MV-4-11 (cell line): ENCODE results near the gene MPST.

ENCODE experiments used
- DNase-seq: peaks from one replicate; lab custom pipeline; 2025; lab: John Stamatoyannopoulos, UW

Gene MPST

DNA sequence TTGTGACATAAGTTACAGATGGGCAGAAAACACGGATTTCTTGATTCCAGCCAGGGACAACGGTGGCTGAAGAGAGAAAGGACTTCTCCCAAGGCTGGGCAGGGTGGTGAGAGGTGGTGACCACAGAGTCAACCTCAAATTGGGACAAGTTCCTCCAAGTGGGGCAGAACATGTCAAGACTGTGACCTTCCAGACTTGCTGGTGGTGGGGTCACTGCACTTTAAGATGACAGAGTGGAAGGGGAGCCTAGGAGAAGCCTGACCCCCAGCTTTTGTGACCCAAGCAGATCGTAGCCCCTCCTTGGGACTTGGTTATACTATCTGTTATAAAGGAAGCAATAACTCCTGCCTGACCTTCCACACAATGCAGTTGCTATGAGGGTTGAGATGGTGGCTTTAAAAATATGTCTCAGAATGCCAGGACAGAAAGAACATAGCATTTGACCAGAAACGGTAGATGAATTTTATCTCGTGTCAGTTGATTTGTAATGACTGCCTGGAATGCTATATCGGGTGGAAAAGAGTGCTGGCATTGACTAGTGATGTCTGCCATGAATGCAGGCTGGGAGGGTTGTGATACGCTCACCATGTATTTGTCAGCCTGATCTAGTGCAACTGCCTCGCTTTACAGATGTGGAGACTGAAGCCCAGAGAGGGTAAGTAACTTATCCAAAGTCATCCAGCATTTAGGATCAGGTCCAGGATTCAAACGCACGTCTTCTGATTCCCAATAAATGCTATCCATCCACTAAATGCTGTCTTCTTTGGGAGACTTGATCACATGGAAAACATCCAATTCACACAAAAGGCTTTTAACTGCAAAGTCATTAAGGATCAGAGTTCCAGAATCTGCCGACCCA lies 18.6 kb upstream of the MPST start:
- DNase-seq: no peak

DNA sequence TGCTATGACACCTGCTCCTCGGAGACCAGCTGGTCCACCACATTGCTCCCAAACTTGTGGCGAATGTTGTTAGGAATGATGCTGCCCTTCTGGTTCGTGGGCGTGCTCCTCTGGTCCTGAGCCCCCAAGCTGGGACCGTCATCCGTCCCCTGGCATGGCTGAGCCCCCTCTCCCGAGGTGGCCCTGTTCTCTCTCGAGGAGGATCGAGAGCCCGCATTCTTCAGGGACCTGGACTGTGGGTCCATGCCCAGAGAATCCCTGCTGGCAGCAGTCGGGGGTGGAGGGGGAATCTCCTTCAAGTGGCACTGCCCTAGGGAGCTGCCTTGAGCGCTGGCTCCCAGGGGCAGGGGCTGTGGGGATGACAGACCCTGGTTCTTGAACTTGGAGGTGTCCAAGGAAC lies 17.7 kb upstream of the MPST start:
- DNase-seq: no peak

DNA sequence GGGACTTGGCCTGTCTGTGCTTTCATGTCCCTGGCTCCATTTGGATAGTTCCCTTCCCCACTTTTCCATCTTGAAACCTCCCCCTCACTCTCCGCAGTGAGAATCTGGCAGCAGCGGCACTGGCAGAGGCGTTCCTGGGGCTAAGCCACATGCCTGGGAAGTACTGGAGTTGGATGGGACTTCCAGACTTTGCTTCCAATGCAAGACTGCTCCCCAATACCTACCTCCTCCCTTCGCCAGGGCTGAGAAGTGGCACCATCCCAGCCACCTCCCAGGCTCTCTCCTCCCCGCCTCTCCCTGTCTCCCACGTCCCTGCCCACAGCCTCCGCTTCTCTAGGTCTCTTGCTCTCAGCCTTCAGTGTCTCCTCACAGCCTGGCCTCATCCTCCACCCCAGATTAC lies 16.9 kb upstream of the MPST start:
- DNase-seq: no peak

DNA sequence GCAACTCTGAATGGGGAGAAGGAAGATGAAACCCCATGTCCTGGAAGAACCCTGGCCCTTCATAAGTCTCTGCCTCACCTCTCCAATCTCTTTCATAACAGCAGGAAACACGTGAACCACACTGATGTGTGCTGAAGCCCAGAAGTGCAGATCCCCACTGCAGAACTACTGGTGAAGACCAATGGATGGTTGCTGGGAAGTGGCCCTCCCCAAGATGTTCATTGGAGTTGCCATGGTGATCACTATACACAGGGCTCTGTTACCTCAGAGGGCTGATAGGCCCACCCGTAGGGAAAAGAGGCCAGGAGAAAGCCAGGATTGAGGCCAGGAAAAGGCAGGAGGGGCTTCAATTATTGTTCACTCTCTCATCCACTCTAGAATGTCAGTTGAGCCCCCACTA lies 11.9 kb upstream of the MPST start:
- no peak for DNase-seq

DNA sequence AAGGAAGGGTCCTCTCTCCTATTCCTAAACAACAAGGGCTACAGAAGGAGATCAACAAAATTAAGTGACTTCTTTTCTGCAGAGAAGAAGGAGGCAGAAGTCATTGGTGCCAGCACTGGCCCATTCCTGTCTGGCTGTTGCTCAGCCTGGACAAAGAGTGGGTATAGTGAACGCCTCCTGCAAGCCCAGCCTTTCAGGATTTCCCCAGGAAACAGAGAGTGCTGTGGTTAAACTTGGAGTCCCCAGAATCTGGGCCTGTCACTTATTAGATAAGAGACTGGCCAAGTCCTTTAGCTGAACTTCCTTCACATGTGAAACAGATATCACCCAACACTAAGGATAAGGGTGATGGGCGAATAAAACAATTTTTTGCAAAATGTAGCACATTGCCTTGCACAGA lies 11.2 kb upstream of the MPST start:
- no peak for DNase-seq

DNA sequence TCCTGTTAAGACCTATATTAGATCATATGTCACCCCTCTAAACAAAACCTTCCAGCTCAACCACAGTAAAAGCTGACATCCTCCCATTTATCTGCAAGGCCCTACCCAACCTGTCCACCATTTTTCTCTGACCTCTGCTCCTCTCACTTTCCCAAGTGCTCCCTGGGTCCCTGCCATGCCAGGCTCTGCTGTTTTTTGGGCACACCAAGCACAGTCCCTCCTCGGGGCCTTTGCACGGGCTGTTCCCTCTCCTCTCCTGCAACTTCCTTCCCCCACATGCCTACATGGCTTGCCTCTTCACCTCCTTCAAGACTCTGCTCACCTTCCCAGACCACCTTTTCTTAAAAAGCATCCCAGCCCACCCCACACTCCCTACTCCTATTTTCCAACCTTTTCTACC lies 10.1 kb upstream of the MPST start:
- no peak for DNase-seq

DNA sequence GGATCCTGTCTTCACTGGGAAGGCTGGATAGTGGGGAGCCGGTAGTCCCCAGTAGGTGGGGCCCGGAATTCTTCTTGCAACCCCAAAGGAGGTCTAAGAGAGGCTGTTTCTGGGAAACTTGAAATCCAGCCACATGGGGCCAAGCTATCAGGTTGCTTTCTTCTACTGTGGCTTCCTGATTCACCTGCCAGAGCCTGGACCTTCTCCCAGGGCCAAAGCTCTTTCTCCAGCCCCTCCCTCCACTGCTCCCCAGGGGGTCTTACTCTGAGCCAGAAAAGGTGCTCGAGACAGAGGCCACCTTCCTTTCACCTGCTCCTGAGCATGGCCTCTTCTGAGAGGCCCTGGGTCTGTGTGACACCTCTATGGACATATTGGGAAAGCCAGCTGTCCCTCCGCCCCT lies 9.4 kb upstream of the MPST start:
- DNase-seq: no peak

DNA sequence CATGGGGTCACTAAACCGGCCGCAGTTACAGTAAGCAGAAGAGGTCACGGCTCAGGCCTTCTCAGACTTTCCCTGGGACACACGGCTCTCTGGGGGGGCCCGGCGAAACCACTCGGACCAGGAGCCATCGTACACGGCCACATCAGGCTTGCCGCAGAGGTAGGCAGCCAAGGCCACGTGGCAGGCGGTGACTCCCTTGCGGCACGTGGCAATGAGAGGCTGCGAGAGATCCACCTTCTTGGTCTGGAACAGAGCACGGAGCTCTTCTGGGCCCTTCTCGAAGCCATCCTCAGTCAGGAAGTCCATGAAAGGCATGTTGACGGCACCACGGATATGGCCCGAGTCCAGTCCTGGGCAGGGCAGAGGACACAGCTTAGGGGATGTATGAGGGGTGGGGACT lies 8.6 kb upstream of the MPST start:
- no peak for DNase-seq

DNA sequence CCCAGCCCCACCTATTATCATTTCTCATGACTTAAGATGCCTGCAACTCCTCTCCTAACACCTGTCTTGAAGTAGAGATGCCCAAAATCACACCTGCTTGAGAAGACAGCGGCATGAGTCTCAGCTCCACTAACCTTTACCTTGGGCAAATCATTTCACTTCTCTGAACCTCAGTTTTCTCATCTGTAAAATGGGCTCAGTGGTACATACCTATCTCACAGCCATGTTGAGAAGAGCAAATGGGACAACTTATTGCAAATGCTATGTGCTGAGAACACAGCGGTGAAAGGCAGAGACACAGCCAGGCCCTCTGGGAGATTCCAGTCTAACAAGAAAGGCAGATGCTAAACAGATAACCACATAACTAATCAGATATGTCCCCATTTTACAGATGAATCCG lies 8.1 kb upstream of the MPST start:
- DNase-seq: no peak

DNA sequence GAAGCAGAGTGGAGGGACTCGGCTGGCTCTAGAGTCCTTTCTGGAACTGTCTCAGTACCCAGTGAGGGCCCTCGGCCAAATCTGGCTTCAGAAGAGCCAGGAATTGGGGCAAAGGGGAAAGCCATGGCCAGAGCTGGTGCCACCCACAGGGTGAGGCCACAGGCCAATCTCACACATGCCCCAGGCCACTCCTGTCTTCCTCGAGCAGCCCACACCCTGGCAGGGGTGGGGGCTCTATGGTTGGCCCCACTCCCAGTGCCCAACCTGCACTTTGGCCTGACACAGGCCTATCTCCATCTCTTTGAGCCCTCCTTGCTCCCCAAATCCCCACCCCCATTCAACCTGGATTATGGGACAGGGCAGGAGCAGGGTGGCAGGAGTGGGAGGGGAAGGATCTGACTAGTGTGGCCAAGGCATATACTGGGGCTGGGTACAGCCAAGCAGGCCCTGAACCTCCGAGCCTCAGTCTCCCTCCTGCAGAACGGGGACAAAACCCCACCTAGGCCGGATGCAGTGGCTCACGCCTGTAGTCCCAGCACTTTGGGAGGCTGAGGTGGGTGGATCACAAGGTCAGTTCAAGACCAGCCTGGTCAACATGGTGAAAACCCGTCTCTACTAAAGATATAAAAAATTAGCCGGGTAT lies 7.2 kb upstream of the MPST start:
- DNase-seq: no peak

DNA sequence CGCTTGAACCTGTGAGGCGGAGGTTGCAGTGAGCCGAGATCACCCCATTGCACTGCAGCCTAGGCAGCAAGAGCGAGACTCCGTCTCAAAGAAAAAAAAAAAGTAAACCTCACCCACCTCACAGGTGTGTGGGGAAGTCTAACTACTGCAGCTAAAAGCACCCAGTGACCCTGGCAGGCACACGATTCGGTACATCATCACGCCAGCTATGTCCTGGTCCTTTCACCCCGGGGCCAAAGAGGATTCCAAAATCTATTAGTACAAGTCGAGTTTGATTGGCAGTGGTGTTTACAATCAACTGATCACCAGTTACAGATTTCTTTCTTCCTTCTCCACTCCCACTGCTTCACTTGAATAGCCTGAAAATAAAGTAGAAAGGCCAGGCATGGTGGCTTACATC lies 6.6 kb upstream of the MPST start:
- no peak for DNase-seq

DNA sequence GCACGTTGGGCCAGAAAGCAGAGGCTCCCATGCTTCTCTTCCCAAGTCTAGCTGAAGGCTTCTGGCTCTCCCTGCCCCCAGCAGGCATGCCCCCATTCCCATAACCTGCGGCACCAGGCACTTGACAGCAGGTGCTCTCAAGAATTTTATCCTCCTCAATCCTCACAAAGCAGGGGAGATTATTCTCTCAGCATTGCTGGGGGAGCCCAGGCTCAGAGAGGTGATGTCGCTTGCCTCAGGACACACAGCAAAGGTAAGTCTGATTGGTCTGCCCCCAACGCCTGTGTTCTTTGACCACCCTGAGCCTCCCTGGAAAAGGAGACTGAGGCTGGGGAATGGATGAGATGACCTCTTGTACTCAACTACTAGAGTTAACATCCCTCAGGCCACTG lies 5.1 kb upstream of the MPST start:
- no peak for DNase-seq

DNA sequence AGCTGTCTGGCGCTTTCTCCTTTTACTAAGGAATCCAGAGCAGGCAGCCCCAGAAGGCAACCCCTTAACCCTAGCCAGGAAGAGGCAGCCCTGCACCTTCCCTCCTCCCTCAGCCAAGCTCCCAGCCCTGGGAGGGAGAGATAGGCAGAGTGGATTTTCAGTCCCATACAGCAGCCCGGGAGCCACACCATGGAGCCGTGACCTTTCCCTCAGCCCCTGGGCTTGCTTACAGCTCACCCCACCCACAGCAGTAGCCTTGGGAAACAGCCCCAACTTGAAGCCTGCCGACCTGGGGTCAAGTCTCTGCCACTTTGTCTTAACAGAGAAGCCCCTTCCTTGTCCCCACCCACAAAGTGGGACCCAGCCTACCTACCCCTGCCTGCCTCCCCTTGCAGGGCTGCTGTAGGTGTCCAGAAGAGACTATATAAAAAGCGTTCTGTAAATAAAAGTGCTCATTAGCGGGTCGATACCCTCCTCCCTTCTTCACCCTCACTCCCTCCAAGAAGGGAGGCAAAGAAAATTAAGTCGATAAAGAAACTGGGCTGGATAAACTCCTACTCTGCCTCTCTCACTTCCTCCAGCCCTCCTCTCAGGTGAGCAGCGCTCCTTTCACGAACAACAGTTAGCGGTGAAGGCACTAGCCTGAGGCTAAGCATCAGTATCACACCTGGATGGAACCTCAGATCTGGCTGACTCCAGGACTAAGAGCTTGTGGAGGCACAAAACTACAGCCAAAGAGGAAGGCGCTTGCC lies 4.5 kb upstream of the MPST start:
- DNase-seq: no peak

DNA sequence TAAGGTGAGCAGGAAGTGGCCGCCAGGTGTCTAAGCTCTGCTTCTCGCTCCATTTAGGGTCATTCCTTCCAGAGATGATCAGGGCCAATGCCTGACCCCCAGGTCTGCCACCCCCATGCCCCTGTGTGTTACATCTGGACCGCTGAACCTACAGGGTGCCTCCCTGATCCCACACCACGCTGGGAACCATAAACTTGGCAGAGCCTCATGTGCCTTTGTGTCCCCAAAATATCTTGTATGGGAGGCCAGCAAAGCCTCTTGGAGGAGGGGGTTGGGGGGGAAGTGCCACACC lies 4.0 kb upstream of the MPST start:
- DNase-seq: no peak

DNA sequence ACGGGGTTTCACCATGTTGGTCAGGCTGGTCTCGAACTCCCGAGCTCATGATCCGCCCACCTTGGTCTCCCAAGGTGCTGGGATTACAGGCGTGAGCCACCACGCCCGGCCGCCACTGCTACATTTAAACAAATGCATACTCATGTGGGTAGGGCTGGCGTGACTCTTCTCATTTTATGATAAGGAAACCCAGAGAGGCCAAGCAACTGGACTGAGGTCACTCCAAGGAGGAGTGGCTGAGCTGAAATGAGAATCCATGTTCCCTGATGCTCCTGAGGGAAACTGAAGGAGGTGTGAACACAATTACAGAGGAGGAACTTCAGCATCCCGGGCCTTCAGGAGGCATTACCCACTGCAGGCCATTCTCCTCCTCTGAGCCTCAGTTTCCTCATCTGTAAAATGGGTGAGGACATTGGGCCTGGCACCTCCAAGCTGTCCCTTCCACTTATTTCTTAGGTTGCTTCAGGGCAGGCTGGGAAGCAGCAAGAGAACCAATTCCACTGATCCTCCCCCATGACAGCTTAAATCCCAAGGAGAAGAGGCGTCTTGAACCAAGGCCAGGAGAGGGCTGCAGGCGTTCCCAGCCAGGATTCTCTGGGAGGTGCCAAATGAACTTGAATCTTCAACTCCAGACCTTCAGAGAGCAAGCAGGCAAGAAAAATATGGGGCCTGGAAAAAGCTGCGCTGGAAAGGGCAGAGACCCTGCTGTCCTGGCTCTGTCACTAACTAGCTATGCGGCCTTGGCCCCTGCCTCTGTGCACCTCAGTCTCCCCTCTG lies 3.2 kb upstream of the MPST start:
- DNase-seq: no peak

DNA sequence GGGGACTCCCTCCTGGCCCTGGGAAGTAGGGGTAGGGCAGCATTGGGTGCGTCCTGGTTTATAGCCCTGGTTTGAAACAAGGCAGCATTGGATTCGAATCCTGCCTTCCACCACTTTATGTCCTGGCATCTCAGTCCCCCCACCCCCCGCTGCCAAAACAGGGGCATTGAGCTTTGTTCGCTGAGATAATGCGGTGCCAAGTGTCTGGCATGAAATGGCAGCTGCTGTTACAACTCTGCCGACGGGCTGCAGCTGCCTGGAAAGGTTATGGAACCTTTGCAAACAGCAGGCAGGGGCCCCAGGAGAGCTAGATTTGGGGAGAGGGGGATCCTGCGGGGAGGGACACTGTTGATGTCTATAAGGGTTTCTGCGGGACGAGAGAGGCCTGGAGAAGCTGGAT lies 2.2 kb upstream of the MPST start:
- no peak for DNase-seq

DNA sequence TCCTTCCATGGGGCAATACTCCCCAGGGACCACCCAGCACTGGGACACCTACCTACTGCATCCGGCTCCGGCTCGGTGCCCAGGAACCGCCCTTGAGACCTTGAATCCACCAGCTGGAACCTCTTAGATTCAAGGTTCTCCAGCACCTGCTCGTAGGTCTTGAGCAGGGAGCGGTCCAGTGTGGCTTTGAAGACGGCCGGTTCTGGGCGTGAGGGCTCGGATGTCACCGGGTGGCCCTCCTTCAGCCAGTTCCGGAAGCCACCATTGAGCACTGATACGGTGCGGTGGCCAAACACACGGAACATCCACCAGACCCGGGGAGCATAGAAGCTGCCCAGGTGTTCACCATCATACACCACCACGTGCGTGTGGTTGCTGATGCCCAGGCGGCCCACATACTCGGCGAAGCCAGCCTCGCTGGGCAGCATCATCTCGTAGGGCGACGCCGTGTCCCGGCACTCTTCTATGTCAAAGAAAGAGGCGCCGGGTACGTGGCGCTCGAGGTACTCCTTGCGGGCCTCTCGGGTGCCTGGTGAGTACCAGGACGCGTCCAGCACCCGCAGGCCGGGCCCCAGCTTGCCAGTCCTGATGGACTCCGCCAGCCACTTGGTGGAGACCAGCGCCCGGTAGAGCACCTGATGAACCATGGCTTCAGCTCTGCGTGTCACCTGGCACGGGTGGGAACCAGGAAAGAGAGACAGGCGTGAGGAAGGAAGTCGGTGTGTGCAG lies 1.3 kb upstream of the MPST start:
- DNase-seq: no peak

DNA sequence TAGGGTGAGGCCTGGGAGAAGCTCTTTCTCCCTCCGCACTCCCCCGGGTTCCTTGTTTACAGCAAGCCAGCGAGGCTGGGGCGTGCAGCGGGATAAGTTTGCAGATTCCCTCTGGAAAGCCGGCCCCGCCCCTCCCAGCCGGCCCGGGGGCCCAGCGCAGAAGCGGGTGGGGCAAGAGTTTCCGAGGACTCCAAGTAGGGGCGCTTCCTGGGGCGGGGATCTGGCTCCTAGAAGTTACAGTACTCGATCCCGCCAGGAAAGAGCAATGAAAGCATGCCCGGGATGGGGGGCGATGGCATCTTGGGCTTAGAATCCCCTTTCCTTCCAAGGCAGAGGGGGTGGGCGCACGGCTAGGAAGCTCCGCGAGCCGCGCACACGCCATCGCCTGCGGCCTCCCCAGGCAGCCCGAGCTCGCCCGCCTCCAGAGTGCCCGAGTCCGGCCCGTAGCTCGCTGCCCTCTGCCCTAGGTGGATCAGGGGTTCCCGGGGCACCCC lies 680 bp upstream of the MPST start:
- DNase-seq: no peak

DNA sequence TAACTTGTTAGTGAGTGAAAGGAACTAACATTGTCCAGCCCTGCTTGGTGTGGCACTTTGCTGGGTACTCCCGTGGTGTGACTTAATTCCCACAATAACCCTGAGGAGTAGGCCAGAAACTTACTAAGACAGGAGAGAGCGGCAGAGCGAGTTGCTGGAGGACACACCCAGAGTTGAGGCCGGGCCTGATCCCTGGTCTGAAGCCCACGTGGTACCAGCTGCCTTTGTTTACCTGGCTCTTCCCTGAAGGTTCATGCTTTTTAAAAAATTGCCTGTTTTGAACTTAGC lies 594 bp downstream of the MPST start:
- peak; percentile 47 for DNase-seq

DNA sequence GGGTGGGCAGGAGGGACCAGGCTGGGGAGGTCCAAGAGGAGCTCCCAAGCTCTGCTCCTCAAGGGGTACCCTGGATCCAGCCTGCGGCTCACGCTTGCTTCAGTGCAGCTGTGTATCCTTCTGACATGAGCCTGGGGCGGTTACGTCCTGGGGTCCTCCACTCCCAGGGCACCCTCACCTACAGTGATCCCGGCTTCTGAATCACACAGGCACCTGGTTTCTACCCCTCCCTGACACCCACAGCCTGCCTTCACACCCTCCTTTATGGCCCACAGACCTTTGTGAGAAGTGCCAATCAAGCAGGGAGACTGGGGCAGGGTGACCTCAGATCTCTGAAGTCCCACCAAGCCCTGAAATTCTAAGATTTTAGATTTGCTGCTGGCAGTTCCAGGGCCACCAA lies 1.5 kb downstream of the MPST start:
- DNase-seq: no peak

DNA sequence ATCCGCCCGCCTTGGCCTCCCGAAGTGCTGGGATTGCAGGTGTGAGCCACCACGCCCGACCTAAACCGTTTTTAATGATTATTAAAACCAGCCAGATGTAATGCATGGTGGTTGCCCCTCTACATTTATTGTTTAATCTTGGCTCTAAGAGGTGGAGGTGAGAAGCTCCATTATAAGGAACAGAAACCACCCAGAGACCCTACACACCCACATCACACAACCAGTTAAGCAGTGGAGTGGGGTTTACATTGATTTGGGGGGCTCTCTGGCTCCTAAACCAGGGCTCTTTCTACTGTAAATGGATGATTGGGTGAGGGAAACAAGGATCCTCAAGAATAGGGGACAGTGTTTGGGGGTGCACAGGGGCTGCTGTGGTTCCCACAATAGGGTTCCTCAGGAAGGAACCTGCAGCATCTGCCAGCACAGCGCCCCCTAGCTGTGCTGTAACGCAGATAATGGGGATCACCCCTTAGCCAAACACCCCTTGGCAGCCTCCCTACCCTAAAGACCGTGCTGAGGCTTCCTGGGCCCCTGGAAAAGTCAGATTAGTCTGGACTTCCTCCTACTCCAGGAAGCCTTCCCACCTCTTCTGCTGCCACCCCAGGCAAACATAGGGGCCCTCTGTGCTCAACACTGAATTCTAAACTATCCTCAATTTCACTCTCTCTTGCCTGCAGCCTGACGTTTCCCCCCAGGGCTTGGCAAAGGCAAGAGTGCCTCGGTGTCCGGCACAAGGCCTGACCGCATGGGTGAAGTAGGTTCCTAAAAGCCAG lies 2.4 kb downstream of the MPST start:
- peak; percentile 16 for DNase-seq
